Adrenal gland (tissue), 5 donors: Measurements from ENCODE around the gene PRMT2.

Experiments
- CTCF ChIP-seq, 6 experiments: fragments of 450-650 bp in 4 of 6; fragments of 200-600 bp in 2 of 6; sonication (generic) in 1 of 6; IDR thresholded peaks; 1 replicate in 5 of 6; 2 replicates in 1 of 6; pipeline versions ENCODE4 v1.5.1 to v1.8.0; 2016 to 2021; ENCODE audit warnings: antibody characterized with exemption in 6 of 6, mild to moderate bottlenecking in 2 of 6, moderate library complexity in 1 of 6
- POLR2A ChIP-seq, 2 donors: fragments of 450-650 bp; IDR thresholded peaks; one replicate each; pipeline ENCODE4 v1.6.1; 2017; ENCODE audit warnings: antibody characterized with exemption in 2 of 2, mild to moderate bottlenecking in 2 of 2, moderate library complexity in 1 of 2
- donor health status: DM: no; HTN: no; CAD: no.

GRCh38 chr21:46648539-46648938, 13.1 kb downstream of the PRMT2 start:
- TF ChIP-seq CTCF (IDR thresholded peaks at IDR 0.05) (no peak), POLR2A (IDR thresholded peaks at IDR 0.05) (no peak)
